Small intestine (tissue), 7 donors: ENCODE results near the gene ECE2. TPM values are rescaled to one million over a fixed set of nuclear protein-coding genes. Genes with fewer than 3 reads are reported as not detected.

Experiments
- DNase-seq, 2 donors: peaks; one replicate each; pipeline versions ENCODE4 v3.0.0 to v3.0.0-alpha.2; 2013
- FAIRE-seq: peaks from 2 replicates; lab custom pipeline; 2012; peaks lifted over from hg19 to GRCh38; lab: Jason Lieb, UNC
- H3K27ac ChIP-seq, 3 donors: one replicate each; pipeline ENCODE4 v1.5.1; 2013; ENCODE audit warnings: low read length in 2 of 3, mild to moderate bottlenecking in 2 of 3, control low read depth in 1 of 3, inconsistent platforms in 1 of 3, low read depth in 1 of 3, moderate library complexity in 1 of 3
- H3K27me3 ChIP-seq, 3 donors: one replicate each; pipeline ENCODE4 v1.6.1; 2013; ENCODE audit warnings: low read length in 3 of 3, inconsistent platforms in 1 of 3; ENCODE audit not compliant: control insufficient read depth in 3 of 3, insufficient read depth in 3 of 3
- H3K36me3 ChIP-seq, 3 donors: one replicate each; pipeline ENCODE4 v1.6.1; 2013; ENCODE audit warnings: low read length in 3 of 3, inconsistent platforms in 1 of 3, low read depth in 1 of 3, mild to moderate bottlenecking in 1 of 3, moderate library complexity in 1 of 3; ENCODE audit not compliant: control insufficient read depth in 3 of 3, insufficient read depth in 2 of 3
- H3K4me1 ChIP-seq, 3 donors: one replicate each; pipeline ENCODE4 v1.6.1; 2013; ENCODE audit warnings: low read length in 2 of 3, inconsistent platforms in 1 of 3, low read depth in 1 of 3, mild to moderate bottlenecking in 1 of 3, moderate library complexity in 1 of 3; ENCODE audit not compliant: control insufficient read depth in 3 of 3, insufficient read depth in 2 of 3
- H3K4me3 ChIP-seq, 3 donors: one replicate each; pipeline ENCODE4 v1.5.1; 2013; ENCODE audit warnings: low read length in 3 of 3, control low read depth in 1 of 3, inconsistent platforms in 1 of 3, low read depth in 1 of 3, mild to moderate bottlenecking in 1 of 3, moderate library complexity in 1 of 3
- H3K9me3 ChIP-seq, 2 donors: one replicate each; pipeline ENCODE4 v1.6.1; 2013; ENCODE audit warnings: low read depth in 1 of 2, low read length in 1 of 2; ENCODE audit not compliant: control insufficient read depth in 2 of 2, insufficient read depth in 1 of 2
- WGBS, 3 donors: extraction: QIAGEN DNeasy Blood & Tissue Kit; methylation state at CpG; one replicate each; pipeline ENCODE4 v1.1.7; 2013; 5-methylcytosine and 5-hydroxymethylcytosine counted together
- polyA plus RNA-seq, 4 donors: library from polyadenylated mRNA; stranded (reverse) in 3 of 4; unstranded in 1 of 4; fragments of 200-250 nt in 3 of 4; fragments of 120-200 nt in 1 of 4; gene quantifications; one replicate each; pipeline versions ENCODE4 v1.2.1 to v1.2.3, GENCODE V29; 2013
- donor health status: healthy with polysubstance abuse.
- donor health status: control.
- donor health status: control.
- donor health status: Bipolar disorder and iron deficiency.
- donor health status: healthy.

ECE2 gene
- polyA plus RNA-seq, 4 donors, result 0.04 to 2.1 TPM; not detected in 2

DNA sequence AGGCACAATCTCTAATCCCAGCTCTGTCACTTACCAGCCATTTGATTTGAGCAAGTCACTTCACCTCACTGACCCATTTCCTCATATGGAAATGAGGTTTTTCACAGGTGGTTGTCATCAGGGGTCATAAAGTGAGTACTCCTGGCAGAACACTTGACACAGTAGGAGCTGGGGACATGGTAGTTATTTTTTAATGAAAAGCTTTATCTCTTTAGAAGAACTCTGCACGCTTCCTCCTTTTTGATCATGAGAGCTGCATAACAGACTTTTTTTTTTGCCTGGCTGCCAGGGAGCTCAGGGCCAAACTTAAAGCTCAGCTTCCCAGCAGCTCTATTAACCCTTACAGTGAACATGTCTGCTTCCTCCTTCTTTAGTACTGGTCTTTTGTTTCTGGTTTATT lies 38.0 kb upstream of the ECE2 start:
- 0 to 18% (median 0%) methylated on average over 1 of the region's 1 CpG for WGBS, 3 donors
- Histone ChIP-seq H3K9me3 (peaks cover 0 to 2% of the 10 kb centered on the region in 2 donors), H3K4me1 (peaks cover 0 to 4% (median 0%) of the 10 kb centered on the region in 3 donors), H3K36me3 (peaks cover 0 to 9% (median under 1%) of the 10 kb centered on the region in 3 donors), H3K27me3 (peaks cover 0 to 16% (median 0%) of the 10 kb centered on the region in 3 donors), H3K27ac (no peak overlapping the region), H3K4me3 (no peak overlapping the region)
- no peak for DNase-seq
- FAIRE-seq, result no peak

- H3K4me3 ChIP-seq, result no peak overlapping the region
- WGBS, 3 donors, result 58 to 76% (median 75%) methylated on average over 10 to 13 of the region's 13 CpGs
- FAIRE-seq (no peak), DNase-seq (no peak)
- peaks cover 0 to 2% of the 10 kb centered on the region in 2 donors for H3K9me3 ChIP-seq
- peaks cover 0 to 11% (median 4%) of the 10 kb centered on the region in 3 donors for H3K36me3 ChIP-seq
- peaks cover 0 to 4% (median 0%) of the 10 kb centered on the region in 3 donors for H3K4me1 ChIP-seq
- H3K27me3 ChIP-seq, result peaks cover 0 to 14% (median 0%) of the 10 kb centered on the region in 3 donors
- no peak overlapping the region for H3K27ac ChIP-seq
Observed at GRCh38 chr3:184238246-184238818, 37.5 kb upstream of the ECE2 start.

GRCh38 chr3:184239221-184239620 lies 36.6 kb upstream of the ECE2 start:
- no peak overlapping the region for H3K4me3 ChIP-seq
- 92 to 94% (median 93%) methylated on average over 8 of the region's 8 CpGs for WGBS, 3 donors
- peaks cover 0 to 2% of the 10 kb centered on the region in 2 donors for H3K9me3 ChIP-seq
- H3K27ac ChIP-seq, result no peak overlapping the region
- H3K36me3 ChIP-seq, result peaks cover 4 to 20% (median 8%) of the 10 kb centered on the region in 3 donors
- no peak for DNase-seq
- peaks cover 0 to 11% (median 0%) of the 10 kb centered on the region in 3 donors for H3K27me3 ChIP-seq
- peaks cover 0 to 4% (median 0%) of the 10 kb centered on the region in 3 donors for H3K4me1 ChIP-seq
- no peak for FAIRE-seq

GRCh38 chr3:184239708-184240107 lies 36.1 kb upstream of the ECE2 start:
- no peak overlapping the region for H3K4me3 ChIP-seq
- FAIRE-seq (no peak), DNase-seq (no peak)
- WGBS, 3 donors, result 79 to 82% (median 80%) methylated on average over 7 of the region's 7 CpGs
- H3K4me1 ChIP-seq, result peaks cover 0 to 4% (median 0%) of the 10 kb centered on the region in 3 donors
- peaks cover 0 to 11% (median 0%) of the 10 kb centered on the region in 3 donors for H3K27me3 ChIP-seq
- peaks cover 0 to 2% of the 10 kb centered on the region in 2 donors for H3K9me3 ChIP-seq
- H3K27ac ChIP-seq, result no peak overlapping the region
- peaks cover 5 to 25% (median 8%) of the 10 kb centered on the region in 3 donors for H3K36me3 ChIP-seq

DNA sequence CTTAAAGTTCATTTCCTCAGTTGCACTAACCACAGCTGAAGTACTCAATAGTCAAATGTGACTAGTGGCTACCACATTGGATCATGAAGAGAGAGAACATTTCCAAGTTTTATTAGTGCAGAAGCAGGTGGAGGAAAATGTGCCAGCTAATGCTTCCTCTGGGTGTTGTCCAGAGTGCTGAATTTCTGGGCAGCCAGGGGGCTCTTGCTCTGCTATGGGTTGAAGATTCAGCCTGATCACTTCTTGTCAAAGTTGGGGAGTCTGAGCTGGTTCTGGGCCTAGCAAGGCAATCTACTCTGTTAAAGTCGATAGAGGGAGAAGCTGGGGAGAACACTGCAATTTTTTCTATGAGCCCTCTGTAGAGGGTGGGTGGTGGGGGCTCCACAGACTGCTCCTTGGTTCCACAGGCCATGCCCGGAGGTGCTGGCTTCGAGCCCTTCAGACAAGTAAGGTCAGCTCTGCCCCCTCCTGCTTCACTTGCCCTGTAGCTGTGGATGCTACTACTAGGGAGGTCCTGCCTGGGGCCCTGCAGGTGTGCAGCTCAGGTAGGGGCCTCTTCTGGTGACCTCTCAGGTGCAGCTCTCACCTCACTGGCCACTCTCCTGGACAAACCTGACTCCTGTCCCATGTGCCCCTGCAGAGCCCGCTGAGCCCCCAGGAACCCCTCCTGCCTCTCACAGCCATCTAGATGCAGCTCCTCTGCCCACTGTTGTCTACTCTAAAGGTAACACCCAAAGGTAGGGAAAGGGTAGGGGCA lies 35.3 kb upstream of the ECE2 start:
- FAIRE-seq, result no peak

GRCh38 chr3:184241141-184241446 lies 34.7 kb upstream of the ECE2 start:
- Histone ChIP-seq H3K27ac (no peak overlapping the region), H3K36me3 (peaks cover 9 to 35% (median 17%) of the 10 kb centered on the region in 3 donors), H3K9me3 (peaks cover 0 to 2% of the 10 kb centered on the region in 2 donors), H3K27me3 (peaks cover 0 to 6% (median 0%) of the 10 kb centered on the region in 3 donors), H3K4me1 (peaks cover 0 to 4% (median 0%) of the 10 kb centered on the region in 3 donors), H3K4me3 (peak overlapping the region in 2 of 3 donors; percentile 19 to 25)
- FAIRE-seq, result no peak
- DNase-seq, result no peak
- 15 to 35% (median 24%) methylated on average over 17 of the region's 17 CpGs for WGBS, 3 donors

More for the DNA sequence above, 35.3 kb upstream of the ECE2 start:
- Histone ChIP-seq H3K4me3 (no peak overlapping the region), H3K27me3 (peaks cover 0 to 8% (median 0%) of the 10 kb centered on the region in 3 donors), H3K27ac (no peak overlapping the region), H3K36me3 (peaks cover 9 to 34% (median 15%) of the 10 kb centered on the region in 3 donors), H3K4me1 (peaks cover 0 to 4% (median 0%) of the 10 kb centered on the region in 3 donors), H3K9me3 (peaks cover 0 to 2% of the 10 kb centered on the region in 2 donors)
- no peak for DNase-seq
- WGBS, 3 donors, result 70 to 75% (median 72%) methylated on average over 4 of the region's 4 CpGs

GRCh38 chr3:184241447-184242296 lies 34.1 kb upstream of the ECE2 start:
- Histone ChIP-seq H3K27me3 (peaks cover 0 to 6% (median 0%) of the 10 kb centered on the region in 3 donors), H3K4me1 (peaks cover 0 to 4% (median 0%) of the 10 kb centered on the region in 3 donors), H3K9me3 (peaks cover 0 to 2% of the 10 kb centered on the region in 2 donors), H3K27ac (peak overlapping the region in 1 of 3 donors; percentile 5), H3K36me3 (peaks cover 9 to 35% (median 17%) of the 10 kb centered on the region in 3 donors), H3K4me3 (peak overlapping the region in 2 of 3 donors; percentile 19 to 25)
- FAIRE-seq, result no peak
- 9 to 41% (median 27%) methylated on average over 38 to 46 of the region's 46 CpGs for WGBS, 3 donors
- DNase-seq, result peak; percentile 75 to 85

DNA sequence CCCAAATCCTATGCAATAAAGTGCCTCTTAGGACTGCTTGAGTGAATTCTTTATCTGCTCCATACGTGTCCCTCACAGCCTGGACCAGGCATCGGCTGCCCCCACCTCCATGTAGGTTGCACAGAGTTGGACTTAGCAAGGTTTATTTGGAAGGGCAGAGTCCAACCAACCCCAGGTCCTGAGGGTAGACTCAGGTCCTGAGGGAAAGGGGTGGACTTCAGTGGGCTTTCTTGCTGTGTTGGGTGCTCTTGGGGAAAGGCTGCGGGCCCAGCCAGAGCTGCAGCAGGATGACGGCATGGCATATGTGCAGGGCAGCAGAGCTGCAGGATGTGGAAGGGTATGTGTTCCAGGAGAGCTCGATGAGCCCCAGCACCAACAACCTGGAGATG lies 33.5 kb upstream of the ECE2 start:
- WGBS, 3 donors, result 72 to 80% (median 76%) methylated on average over 5 of the region's 5 CpGs

More for the DNA sequence above, 33.5 kb upstream of the ECE2 start:
- no peak overlapping the region for H3K4me3 ChIP-seq
- no peak for FAIRE-seq
- H3K4me1 ChIP-seq, result peaks cover 0 to 4% (median 0%) of the 10 kb centered on the region in 3 donors
- no peaks in the 10 kb centered on the region for H3K27me3 ChIP-seq
- peaks cover 9 to 35% (median 17%) of the 10 kb centered on the region in 3 donors for H3K36me3 ChIP-seq
- DNase-seq, result no peak
- H3K9me3 ChIP-seq, result peaks cover 0 to 2% of the 10 kb centered on the region in 2 donors
- peak overlapping the region in 1 of 3 donors; percentile 5 for H3K27ac ChIP-seq
